GM12878 (cell line): ENCODE data around the gene ZNF248. TPM values are rescaled to one million over a fixed set of nuclear protein-coding genes. Genes with fewer than 3 reads are reported as not detected.

Experiments used
- ATAC-seq: fragments of 200-7000 bp; cut with Tn5 transposase; 3 replicates; pipeline ENCODE4 v1.9.1; 2020; ENCODE audit warnings: mild to moderate bottlenecking, moderate library complexity
- BruUV-seq: library from RNA; stranded (reverse); fragments of 400-500 nt; replicated peaks from 2 replicates; lab custom pipeline; 2021; lab: Mats Ljungman, UMichigan
- CTCF ChIA-PET: fragments of 300-600 bp; sonication (Branson Sonifier 250); formaldehyde crosslinking; extraction: SDS; loops from one replicate; lab custom pipeline; 2021; ENCODE audit warnings: inconsistent platforms; lab: Yijun Ruan, JAX
- POLR2A ChIA-PET: fragments of 350-600 bp; formaldehyde crosslinking; extraction: SDS; loops from one replicate; lab custom pipeline; 2021; ENCODE audit warnings: inconsistent platforms; lab: Charles Lee
- RAD21 ChIA-PET: fragments of 300-600 bp; sonication (Branson Sonifier 250); formaldehyde crosslinking; loops from one replicate; lab custom pipeline; 2023; ENCODE audit warnings: antibody characterized with exemption; ENCODE audit not compliant: unreplicated experiment; lab: Charles Lee
- SMC1A ChIA-PET: fragments of 300-600 bp; sonication (Branson Sonifier 250); formaldehyde crosslinking; loops from one replicate; lab custom pipeline; 2023; ENCODE audit not compliant: unreplicated experiment, uncharacterized antibody; lab: Charles Lee
- DNase-seq: peaks from one replicate; pipeline ENCODE4 v3.0.0-alpha.2; 2011; ENCODE audit warnings: low read depth, low spot score
- FAIRE-seq: peaks from 3 replicates; lab custom pipeline; 2011; peaks lifted over from hg19 to GRCh38; lab: Jason Lieb, UNC
- H2AFZ ChIP-seq: 2 replicates; pipeline ENCODE4 v1.6.0; 2011; ENCODE audit warnings: low read depth, low read length, control low read depth; ENCODE audit not compliant: control insufficient read depth
- H3K27ac ChIP-seq: 2 replicates; pipeline ENCODE4 v1.5.1; 2011; ENCODE audit warnings: control low read depth; ENCODE audit not compliant: control insufficient read depth, insufficient read depth
- H3K27me3 ChIP-seq, 2 experiments: replicated peaks in 1 of 2; 2 replicates each; pipeline versions ENCODE4 v1.6.0 to v1.6.1; 2011; ENCODE audit warnings: low read length in 1 of 2; ENCODE audit not compliant: control insufficient read depth in 2 of 2, insufficient read depth in 2 of 2
- H3K36me3 ChIP-seq, 2 experiments: 2 replicates each; pipeline ENCODE4 v1.5.1; 2011; ENCODE audit warnings: low read length in 1 of 2; ENCODE audit not compliant: control insufficient read depth in 2 of 2, insufficient read depth in 2 of 2
- H3K4me1 ChIP-seq: 2 replicates; pipeline ENCODE4 v1.6.1; 2011; ENCODE audit warnings: mild to moderate bottlenecking, low read length, moderate library complexity, mixed read lengths; ENCODE audit not compliant: control insufficient read depth, insufficient read depth
- H3K4me2 ChIP-seq: 2 replicates; pipeline ENCODE4 v1.6.0; 2011; ENCODE audit warnings: control low read depth; ENCODE audit not compliant: control insufficient read depth, insufficient read depth
- H3K4me3 ChIP-seq: fragments of 200-600 bp; sonication (generic); 2 replicates; pipeline ENCODE4 v1.5.1; 2016
- H3K79me2 ChIP-seq: 2 replicates; pipeline ENCODE4 v1.6.0; 2011; ENCODE audit warnings: low read length; ENCODE audit not compliant: control insufficient read depth, insufficient read depth
- H3K9ac ChIP-seq: 2 replicates; pipeline ENCODE4 v1.8.0; 2011; ENCODE audit warnings: low read length, control low read depth, mixed read lengths; ENCODE audit not compliant: control insufficient read depth, insufficient read depth
- H3K9me3 ChIP-seq: replicated peaks from 3 replicates; pipeline ENCODE4 v1.5.1; 2011; ENCODE audit warnings: mild to moderate bottlenecking, low read length; ENCODE audit not compliant: control insufficient read depth, insufficient read depth
- H4K20me1 ChIP-seq: 2 replicates; pipeline ENCODE4 v1.6.0; 2011; ENCODE audit not compliant: control insufficient read depth, insufficient read depth
- CBX3 ChIP-seq: fragments of 200-600 bp; sonication (generic); IDR thresholded peaks from 2 replicates; pipeline ENCODE4 v1.6.1; 2016; ENCODE audit warnings: low read depth, borderline replicate concordance
- DPF2 ChIP-seq: fragments of 450-650 bp; IDR thresholded peaks from 2 replicates; pipeline ENCODE4 v1.6.1; 2017; ENCODE audit warnings: mild to moderate bottlenecking
- JUNB ChIP-seq: IDR thresholded peaks from 2 replicates; pipeline ENCODE4 v1.6.1; 2016; ENCODE audit warnings: antibody characterized with exemption, mild to moderate bottlenecking
- MEF2B ChIP-seq: fragments of 450-650 bp; IDR thresholded peaks from 2 replicates; pipeline ENCODE4 v1.6.1; 2018; ENCODE audit warnings: mild to moderate bottlenecking, moderate library complexity; ENCODE audit not compliant: partially characterized antibody, poor library complexity, severe bottlenecking
- MTA2 ChIP-seq: fragments of 450-650 bp; IDR thresholded peaks from 2 replicates; pipeline ENCODE4 v1.6.1; 2016; ENCODE audit warnings: low read depth, mild to moderate bottlenecking, moderate library complexity
- NFIC ChIP-seq: IDR thresholded peaks from 2 replicates; pipeline ENCODE4 v1.6.1; 2012; ENCODE audit warnings: low read depth, mild to moderate bottlenecking, inconsistent platforms, low read length, moderate library complexity
- NFXL1 ChIP-seq: fragments of 450-650 bp; IDR thresholded peaks from 2 replicates; pipeline ENCODE4 v1.6.1; 2017; ENCODE audit warnings: antibody characterized with exemption, mild to moderate bottlenecking, borderline replicate concordance
- NFYB ChIP-seq: IDR thresholded peaks from 2 replicates; pipeline ENCODE4 v1.6.1; 2011; ENCODE audit warnings: low read depth, mild to moderate bottlenecking, low read length, improper control_type of control experiment, moderate library complexity; ENCODE audit not compliant: insufficient read depth
- PBX3 ChIP-seq: IDR thresholded peaks from 2 replicates; pipeline ENCODE4 v1.6.1; 2011; ENCODE audit warnings: mild to moderate bottlenecking, low read depth, low read length, moderate library complexity; ENCODE audit not compliant: insufficient replicate concordance
- RB1 ChIP-seq: fragments of 450-650 bp; formaldehyde crosslinking; IDR thresholded peaks from 2 replicates; pipeline ENCODE4 v1.6.1; 2017; ENCODE audit warnings: mild to moderate bottlenecking, borderline replicate concordance
- SPI1 ChIP-seq: IDR thresholded peaks from 2 replicates; pipeline ENCODE4 v1.6.1; 2011; ENCODE audit warnings: low read depth, mild to moderate bottlenecking, low read length, moderate library complexity, borderline replicate concordance; ENCODE audit not compliant: insufficient read depth
- STAT3 ChIP-seq: IDR thresholded peaks from 2 replicates; pipeline ENCODE4 v1.6.1; 2011; ENCODE audit warnings: low read depth, low read length, improper control_type of control experiment
- ZNF24 ChIP-seq: fragments of 450-650 bp; IDR thresholded peaks from 2 replicates; pipeline ENCODE4 v1.6.1; 2017; ENCODE audit warnings: antibody characterized with exemption, mild to moderate bottlenecking
- WGBS: methylation state at CpG from one replicate; pipeline ENCODE4 v1.1.6; 2016; ENCODE audit warnings: low lambda C conversion rate; ENCODE audit not compliant: insufficient replicate concordance, insufficient coverage; ENCODE audit errors: missing lambda C conversion rate; 5-methylcytosine and 5-hydroxymethylcytosine counted together
- in situ Hi-C: fragments of 300-500 bp; cut with MboI; formaldehyde crosslinking; loops from 9 replicates; pipeline ENCODE4 v1.14.3; 2018; ENCODE audit warnings: mixed read lengths
- intact Hi-C: fragments of 100-400 bp; cut with micrococcal nuclease; formaldehyde crosslinking; loops from one replicate; pipeline ENCODE4 v1.14.2; 2022; ENCODE audit not compliant: unreplicated experiment
- polyA plus RNA-seq, 11 experiments: library from polyadenylated mRNA; depleted of rRNA in 4 of 11; unstranded in 6 of 11; stranded (reverse) in 5 of 11; fragments of >200 nt; fragmentation: Nextera tagmentation in 4 of 11; fragmentation: Illumina TruSeq in 1 of 11; extraction: Ambion mirVana in 4 of 11; extraction: Trizol in 1 of 11; gene quantifications; 1 replicate in 1 of 11; 2 replicates in 10 of 11; pipeline versions ENCODE4 v1.2.1 to v1.2.3, GENCODE V29; 2011 to 2016; ENCODE audit warnings: inconsistent platforms in 2 of 11, missing spikeins in 2 of 11, low read depth in 1 of 11
- total RNA-seq, 4 experiments: library from RNA; depleted of rRNA in 3 of 4; stranded (reverse); fragments of >200 nt in 3 of 4; fragmentation: Illumina TruSeq in 1 of 4; extraction: Trizol in 1 of 4; gene quantifications; 2 replicates each; pipeline versions ENCODE4 v1.2.1 to v1.2.3, GENCODE V29; 2013 to 2021

The ZNF248 gene
- total and polyA plus RNA-seq, 10 of the 15 experiments (the other 5 are each of a cell fraction or from before 2014, with no cell fraction given) = 2.0 to 16.3 (median 8.9) TPM

GRCh38 chr10:37821237-37821636 is 36.2 kb downstream of the ZNF248 start:
- Histone ChIP-seq H3K9ac (no peak overlapping the region), H3K27me3 (no peaks in the 10 kb centered on the region), H3K4me2 (no peak overlapping the region), H4K20me1 (no peaks in the 10 kb centered on the region), H3K4me3 (no peak overlapping the region), H3K79me2 (no peaks in the 10 kb centered on the region), H3K4me1 (no peaks in the 10 kb centered on the region), H2AFZ (no peak overlapping the region), H3K27ac (no peak overlapping the region), H3K36me3 (no peaks in the 10 kb centered on the region), H3K9me3 (no peaks in the 10 kb centered on the region)
- ChIA-PET RAD21 (no interaction called here), POLR2A (no interaction called here), SMC1A (no interaction called here), CTCF (interaction anchor here (1.6 kb wide), 1 partner anchor 12 kb away, joined by 3 read pairs; no protein-coding TSS in a partner anchor)
- no peak for TF ChIP-seq RB1
- TF ChIP-seq NFIC = no peak
- TF ChIP-seq STAT3 = no peak
- TF ChIP-seq ZNF24 = no peak
- no peak for TF ChIP-seq NFXL1
- TF ChIP-seq MEF2B = no peak
- no peak for TF ChIP-seq MTA2
- no peak for TF ChIP-seq NFYB
- no peak for TF ChIP-seq DPF2
- TF ChIP-seq CBX3 = no peak
- TF ChIP-seq SPI1 = no peak
- no peak for TF ChIP-seq JUNB
- no peak for TF ChIP-seq PBX3
- DNase-seq (no peak), ATAC-seq (no peak), FAIRE-seq (no peak)
- no TSS peak for BruUV-seq
- intact Hi-C loops (no loop called here), in situ Hi-C loops (no loop called here)
- WGBS = 89% methylated on average over 3 of the region's 3 CpGs
